Stimulated activated CD4-positive, alpha-beta T cell treated with anti-CD3 and anti-CD28 coated beads, Interleukin-4, amount 100 ng/mL, for 4 hours (primary cell): Measurements from ENCODE around the gene FGR.
"Not testable (repeated sequence)": the region's sequence is repeated elsewhere in the genome, so short reads cannot be mapped to it uniquely, and the experiment has no call there.

Experiments used
- DNase-seq, 2 experiments: peaks; one replicate each; pipeline ENCODE4 v3.0.0-alpha.2; 2020

Gene FGR

DNA sequence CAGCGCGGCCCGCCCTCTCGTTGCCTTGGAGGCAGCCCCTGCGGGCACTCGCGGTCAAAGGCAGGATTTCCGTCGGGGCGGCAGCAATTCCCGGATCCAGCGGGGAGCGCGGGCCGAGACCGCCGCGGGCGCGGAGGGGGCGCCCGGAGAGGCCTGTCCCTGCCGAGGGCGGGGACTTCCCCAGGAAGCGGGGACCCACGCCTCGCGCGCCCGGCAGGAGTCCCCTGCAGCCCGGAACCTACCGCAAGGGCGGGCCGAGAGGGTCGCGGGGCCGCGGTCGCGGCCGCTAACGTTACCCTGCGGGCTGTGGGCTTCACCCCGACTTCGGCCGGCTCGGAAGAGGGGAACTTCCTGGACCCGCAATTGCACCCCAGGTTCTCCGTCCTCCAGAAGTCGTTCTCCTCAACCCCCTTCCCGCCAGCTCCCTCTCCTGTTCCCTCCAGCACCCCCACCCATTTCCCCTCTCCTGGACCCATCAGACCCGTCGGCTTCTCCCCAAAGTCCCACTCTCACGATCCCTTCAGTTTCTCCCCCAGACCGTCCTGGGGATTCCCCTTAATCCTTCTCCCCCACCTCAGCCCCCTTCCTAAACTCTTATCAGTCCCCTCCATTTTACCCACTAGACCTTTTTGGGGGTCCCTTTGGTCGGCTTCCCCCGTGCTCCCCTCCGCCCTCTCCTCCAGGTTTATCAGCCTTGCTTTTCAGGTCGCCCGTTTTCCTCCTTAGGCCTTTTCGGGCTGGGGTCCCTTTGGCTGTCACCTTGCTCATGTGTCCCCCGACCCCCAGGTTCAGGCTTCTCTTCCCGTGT lies 604 bp downstream of the FGR start:
- DNase-seq = peak; percentile 36 to 38

DNA sequence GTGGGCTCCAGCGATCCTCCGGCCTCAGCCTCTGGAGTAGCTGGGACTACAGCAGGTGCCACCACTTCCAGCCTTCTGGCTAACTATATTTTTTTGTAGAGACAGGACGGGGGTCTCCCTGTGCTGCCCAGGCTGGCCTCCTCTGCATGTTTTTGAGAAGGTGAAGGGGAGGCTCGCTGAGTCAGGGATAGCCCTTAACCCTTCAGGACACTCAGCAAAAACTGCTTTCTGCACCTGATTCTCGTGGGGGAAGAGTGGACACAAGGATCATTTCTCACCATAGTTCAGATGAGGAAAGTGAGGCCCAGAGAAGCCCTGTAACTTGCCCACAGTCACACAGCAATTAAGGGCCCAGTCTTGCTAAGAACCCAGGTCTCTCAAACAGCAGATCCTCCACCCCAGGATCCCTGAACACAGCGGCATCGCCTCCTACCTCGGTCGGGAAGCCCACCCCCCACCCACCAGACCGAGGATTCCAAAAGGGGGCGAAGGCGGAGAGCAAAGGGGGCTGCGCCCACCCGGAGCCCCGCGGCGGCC lies 1.3 kb downstream of the FGR start:
- DNase-seq = no peak

DNA sequence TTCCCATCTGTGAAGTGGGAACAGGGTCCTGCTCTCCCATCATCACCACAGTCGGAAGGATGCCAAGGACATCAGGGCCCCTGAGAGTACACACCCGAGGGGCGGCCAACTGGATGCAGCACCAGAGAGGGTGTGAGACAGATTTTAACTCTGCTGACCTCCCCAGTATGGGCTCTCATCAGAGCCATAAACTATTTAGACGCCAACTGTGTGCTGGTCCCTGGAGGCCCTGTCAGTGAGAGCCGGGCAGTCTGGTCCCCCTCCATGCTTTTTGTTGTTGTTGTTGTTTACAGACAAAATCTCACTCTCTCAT lies 1.7 kb downstream of the FGR start:
- DNase-seq = no peak

DNA sequence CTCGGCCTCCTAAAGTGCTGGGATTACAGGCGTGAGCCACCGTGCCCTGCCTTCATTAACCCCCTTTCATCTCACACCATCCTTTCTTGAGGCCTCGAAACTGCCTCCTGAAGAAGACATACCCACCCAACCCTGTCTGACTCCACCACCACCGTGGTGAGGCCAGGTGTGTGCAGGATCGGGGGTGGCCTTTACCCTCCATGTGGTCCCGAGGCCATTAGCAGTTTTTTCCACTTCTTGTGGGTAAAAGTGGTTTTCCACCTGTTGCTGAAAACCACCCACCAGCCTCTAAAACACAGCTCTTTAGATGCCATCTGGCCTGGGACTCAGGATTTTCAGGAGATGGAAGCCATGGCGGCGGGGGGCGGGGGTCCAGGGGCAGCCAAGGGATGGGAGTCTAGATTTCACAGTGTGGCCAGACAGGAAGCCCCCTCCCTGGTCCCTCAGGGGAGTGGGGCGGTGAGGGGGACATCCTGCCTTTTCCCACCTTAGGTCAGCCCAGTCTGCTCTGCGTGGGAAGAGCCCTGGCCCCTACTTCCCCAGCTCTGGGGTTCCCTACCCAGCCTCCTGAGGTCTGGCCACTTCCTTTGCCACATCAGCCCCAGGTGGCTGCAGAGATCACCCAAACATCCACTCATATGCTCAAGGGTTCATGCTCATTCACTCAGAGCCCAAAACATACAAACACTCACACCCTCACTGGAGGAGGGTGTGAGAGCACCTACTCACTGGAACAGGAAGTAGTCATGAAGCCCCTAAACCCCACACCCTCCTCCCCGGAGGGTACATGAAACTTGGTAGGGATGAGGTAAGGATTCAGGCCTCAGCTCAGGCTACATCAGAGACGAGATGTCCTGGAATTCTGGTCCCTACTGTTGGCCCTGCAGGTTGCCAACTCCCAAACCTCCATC lies 2.3 kb downstream of the FGR start:
- peak; percentile 33 to 83 for DNase-seq

DNA sequence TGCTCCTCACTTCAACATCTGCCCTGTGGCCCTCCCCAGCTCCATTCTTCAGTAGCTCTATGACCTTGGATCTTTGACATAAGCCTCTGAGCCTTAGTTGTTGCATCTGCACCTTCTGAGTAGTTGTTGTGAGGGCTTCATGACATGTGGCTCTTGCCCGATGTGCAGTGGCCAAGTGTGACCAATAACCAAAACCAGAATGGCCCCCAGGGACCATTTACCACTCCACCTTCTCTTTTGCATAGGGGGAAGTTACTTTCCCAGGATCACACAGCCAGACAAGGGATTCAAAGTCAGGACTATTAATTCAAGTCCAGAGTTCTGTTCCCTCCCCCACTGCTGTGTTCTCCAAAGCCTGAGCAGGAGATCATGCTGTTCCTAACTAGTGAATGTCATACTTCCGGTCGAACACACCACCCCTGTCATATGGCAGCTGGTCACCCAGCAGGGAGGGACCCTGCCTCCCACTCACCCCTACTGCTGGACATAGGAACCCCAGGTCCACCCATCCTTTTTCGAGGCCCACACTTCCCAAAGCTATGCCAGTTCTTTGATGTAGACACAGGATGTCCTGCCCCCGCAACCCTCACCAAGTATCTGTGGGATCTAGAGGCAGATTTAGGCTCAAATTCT lies 4.0 kb downstream of the FGR start:
- DNase-seq = no peak

DNA sequence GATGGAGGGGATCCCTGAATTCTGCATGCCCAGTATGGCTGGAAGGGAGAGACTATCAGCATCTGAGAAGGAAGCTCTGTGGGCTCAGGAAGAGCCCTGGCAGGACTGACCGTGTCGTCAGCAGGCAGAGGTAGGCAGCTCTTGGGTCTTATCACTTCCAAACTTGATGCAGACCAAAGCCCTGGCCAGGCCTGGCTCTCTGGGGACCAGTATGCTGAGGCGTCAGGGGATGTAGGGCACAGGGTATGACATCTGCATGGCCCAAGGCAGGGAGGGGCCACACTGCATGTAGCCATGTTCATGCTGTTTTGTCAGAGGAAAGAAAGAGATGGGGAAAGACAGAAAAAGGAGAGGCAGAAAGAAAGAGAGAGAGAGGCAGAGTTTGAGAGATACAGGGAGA lies 6.3 kb downstream of the FGR start:
- DNase-seq = no peak

DNA sequence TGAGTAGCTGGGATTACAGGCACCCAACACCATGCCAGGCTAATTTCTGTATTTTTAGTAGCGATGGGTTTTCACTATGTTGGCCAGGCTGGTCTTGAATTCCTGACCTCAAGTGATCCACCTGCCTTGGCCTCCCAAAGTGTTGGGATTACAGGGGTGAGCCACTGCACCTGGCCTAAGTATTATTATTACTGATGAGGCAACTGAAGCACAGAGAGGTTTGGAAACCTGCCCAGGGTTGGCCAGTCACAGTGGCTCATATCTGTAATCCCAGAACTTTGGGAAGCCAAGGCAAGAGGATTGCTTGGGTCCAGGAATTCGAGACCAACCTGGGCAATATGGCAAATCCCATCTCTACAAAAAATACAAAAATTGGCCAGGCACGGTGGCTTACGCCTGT lies 7.3 kb downstream of the FGR start:
- DNase-seq = not testable (repeated sequence)

DNA sequence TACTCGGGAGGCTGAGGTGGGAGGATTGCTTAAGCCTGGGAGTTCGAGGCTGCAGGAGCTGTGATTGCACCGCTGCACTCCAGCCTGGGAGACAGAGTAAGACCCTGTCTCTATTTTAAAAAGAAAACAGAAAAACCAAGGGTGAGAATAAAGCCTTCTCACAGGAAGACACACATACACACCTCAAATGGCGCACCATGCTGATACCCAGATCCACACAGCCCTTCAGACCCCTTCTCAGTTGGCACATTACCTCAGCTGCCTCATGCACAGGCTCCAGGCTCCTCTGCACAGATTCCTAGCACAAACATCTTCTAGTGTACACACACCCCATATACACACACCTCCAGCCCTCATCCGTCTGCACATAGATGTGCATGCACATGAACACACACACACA lies 7.9 kb downstream of the FGR start:
- no peak for DNase-seq

DNA sequence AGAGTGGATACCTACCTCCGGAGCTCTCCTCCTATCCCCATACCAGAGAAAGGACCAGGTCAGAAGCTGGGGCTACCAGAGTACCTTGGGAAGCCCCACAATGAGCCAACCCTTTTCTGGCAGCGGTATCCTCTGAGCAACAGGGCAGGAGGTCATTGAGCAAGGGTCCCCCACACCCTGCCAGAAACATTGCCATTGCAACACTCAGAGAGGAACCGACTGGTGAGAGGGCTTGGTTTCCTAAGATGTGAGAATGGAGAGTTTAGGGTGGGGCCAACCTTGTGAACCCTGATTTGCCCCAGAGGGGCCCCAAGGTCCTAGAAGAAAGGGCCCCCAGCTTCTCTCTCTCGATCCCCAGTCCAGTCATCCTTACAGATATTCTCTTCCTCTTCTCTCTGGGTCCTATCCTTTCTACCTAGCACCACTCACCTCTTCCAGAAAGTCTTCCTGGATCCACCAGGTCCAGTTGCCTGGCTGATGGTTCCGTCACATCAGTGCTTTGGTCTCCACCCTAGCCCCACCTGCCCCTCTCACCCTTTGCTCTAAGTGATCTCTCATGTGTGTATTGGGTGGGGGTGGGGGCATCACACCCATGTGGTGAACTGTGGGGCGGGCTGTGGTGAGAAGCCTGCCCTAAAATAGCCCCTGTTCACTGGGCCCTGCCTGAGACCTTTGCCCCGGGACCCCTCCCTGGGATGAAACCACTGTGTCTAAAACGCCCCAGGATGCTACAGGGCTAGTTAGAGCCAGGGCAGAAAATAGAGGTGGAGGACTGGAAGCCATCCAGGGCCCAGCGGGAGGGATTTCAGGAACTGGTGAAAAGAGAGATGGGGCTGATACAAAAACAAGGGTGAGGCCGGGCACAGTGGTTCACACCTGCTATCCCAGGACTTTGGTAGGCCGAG lies 8.7 kb downstream of the FGR start:
- no peak for DNase-seq

DNA sequence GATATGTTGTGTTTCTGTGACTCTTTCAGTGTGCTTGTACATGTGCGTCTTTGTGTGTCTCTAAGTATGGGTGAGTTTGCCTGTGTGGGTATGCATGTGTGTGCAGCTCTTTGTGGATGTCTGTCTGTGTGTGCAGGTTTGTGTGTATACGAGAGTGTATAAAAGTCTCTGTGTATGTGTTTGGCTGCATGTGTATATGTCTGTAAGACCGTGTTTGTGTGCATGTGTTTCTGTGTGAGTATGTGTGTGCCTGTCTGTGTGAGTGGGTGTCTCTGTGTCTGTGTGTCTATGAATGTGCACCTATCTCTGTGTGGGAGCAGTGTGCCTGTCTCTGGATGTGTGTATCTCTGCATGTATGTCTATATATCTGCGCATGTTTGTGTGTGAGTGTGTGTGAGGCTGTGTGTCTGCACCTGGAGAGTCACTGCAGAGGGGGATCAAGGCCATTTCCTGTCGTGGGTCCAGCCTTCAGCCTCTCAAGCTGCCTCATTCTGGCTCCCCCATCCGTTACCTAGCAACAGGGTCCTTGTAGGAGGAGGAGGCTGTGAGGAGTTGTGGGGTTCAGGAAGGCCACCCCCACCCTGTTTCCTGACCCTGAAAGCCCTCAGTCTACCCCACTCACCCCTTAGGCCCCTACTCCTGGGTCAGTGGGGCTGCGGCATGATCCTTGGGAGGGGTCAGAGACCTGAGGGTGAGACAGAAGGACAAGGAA lies 10.4 kb downstream of the FGR start:
- DNase-seq = no peak

DNA sequence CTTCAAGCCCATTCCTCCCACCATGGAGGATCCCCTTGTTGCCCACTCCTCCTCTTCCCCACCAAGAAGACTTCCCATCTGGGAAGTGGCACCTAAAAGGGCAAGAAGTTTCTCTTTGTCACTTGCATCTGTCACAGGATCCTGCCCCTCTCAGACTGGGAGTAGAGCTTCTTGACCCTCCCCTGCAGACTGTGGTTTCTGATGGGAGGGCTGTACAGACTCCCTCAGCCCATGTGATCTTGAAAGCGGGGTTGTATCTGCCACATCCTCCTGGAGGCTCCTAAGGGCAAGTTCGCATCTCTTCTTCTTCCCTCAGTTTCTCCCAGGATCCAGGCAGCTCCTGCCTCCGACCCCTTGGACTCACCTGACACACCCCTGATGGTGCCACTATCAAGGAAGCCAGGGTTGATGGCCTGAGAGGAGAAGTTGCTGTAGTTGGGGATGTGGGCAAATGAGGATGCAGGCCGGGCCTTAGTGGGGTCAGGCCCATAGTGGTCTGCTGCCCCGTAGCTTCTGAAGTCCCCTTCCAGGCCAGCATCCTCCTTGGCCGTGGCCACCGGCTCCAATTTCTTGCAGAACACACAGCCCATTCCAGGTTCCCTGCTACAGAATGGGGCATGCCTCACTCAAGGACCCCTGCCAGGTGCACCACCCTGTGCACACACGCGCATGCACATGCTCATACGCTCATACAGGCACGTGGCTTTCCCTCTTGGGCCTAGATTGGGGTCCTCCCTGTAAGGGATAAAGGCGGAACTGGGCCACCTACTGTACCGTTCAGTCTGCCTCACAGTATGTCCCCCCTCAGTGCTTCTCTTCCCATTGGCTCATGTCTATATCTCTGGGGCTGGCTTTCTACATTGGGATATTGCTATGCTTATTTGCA lies 11.4 kb downstream of the FGR start:
- no peak for DNase-seq

DNA sequence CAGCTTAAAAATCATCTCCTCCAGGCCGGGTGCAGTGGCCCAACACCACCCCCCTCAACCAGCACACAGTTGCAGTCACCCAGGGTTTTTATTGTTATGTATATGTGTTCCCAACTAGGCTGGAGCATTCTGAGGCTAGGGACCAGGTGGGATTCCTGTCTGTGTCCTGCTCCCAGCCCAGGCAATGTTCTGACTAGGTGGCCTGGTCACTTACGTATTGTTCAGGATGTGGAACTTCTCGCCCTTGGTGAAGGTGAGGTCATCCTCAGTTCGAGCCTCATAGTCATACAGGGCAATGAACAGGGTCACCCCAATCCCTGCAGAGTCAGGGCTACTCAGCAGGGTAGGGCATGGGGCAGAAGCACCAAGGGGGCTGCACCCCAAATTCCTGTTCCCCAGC lies 12.2 kb downstream of the FGR start:
- DNase-seq = no peak

DNA sequence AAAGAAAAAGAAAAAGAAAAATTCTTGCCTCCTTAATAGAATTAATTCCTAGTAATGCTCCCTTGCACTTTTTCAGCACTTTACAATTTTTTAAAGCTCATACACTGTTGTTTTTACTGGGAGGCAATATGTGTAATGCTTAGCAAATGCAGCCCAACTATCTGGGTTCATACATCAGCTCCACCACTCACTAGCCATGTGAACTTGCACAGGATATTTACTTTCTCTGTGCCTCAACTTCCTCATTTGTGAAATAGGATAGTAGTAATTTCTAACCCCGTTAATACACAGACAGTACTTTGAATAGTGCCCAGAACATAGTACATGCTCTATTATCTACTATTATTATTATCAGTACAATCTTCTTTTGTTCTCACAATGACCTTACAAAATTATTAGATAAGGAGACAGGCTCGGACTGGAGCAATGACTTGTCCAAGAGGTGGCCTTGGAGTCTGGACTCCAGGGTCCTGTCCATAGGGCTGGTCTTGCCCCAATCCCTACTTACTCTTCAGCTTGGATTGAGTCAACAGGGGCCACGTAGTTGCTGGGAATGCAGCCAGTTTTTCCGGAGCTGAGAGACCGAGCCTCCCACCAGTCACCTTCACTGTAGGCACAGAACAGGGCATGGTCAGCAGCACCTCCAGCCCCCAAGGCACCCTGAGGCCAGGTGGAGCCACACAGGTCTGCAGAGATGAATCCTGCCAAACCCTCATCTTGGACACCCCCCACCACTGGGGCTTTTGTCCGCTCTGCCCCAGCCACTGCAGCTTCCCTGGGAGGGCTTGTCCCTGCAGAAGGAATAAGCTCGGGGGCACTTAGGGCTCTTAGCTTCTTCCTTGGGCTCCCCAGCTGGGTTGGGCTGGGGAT lies 13.7 kb downstream of the FGR start:
- DNase-seq = no peak

DNA sequence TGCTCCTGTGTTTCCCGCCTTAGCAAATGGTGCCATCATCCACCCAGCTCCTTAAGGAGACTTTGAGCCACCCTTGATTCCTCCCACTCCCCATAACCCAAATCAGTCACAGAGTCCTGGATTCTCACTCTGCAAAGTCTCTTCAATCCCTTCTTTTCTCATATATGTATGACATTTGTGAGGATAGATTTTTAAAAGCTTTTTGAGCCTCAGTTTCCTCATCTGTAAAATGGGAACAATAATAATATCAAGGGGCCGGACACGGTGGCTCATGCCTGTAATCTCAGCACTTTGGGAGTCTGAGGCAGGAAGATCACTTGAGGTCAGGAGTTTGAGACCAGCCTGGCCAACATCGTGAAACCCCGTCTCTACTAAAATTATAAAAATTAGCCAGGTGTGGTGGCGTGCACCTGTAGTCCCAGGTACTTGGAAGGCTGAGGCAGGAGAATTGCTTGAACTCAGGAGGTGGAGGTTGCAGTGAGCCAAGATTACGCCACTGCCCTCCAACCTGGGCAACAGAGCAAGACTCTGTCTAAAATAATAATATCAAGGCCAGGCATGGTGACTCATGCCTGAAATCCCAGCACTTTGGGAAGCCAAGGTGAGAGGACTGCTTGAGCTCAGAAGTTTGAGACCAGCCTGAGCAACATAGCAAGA lies 15.1 kb downstream of the FGR start:
- not testable (repeated sequence) for DNase-seq

DNA sequence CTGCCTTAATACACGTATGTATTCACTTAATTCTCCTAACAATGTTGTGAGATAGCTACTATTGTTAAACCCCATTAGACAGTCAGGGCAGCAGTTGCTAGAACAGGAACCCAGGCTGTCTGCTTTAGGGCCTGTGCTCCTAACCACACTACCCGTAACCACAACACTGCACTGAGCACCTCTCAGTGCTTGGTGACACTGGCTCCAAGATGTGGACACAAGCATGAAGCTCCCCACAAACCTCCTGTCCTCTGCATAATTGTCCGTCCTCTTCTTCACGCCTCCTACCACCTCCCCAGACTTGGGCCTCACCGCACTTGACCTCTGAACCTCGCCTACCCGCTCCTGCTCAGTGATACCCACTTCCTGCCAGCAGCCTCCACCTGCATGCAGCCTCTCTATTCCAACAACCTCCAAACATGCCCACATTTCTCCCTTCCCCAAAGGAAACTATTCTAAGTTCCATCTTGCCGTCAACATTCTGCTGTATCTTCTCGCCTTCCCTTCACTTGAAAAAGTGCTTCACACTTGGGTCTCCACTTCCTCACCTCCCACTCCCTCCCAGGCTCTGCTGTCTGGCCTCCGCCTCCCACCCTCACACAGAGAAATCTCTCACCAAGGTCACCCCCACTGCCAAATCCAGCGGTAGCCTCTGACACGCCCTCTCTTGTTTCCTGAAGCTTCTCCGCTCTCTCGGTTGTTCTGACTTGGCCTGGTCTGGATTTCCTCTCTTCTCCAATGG lies 16.5 kb downstream of the FGR start:
- no peak for DNase-seq

DNA sequence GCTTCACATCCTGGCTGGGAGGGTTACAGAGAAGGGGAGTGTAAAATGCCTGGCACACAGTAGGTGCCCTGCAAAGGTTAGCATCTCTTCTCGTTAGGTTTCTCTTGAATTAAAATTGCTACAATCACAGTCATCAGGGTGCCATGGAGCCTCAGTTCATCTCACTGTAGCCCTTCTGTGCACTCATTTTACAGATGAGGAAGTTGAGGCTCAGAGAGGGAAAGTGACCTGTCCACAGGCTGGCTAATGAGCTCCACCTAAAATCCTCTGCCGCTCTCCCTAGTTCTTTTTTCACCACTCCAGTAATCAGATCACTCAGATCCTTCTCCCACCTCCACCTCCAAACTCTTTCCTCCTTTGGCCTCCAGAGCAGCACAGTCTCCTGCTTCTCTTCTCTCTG lies 17.6 kb downstream of the FGR start:
- no peak for DNase-seq

DNA sequence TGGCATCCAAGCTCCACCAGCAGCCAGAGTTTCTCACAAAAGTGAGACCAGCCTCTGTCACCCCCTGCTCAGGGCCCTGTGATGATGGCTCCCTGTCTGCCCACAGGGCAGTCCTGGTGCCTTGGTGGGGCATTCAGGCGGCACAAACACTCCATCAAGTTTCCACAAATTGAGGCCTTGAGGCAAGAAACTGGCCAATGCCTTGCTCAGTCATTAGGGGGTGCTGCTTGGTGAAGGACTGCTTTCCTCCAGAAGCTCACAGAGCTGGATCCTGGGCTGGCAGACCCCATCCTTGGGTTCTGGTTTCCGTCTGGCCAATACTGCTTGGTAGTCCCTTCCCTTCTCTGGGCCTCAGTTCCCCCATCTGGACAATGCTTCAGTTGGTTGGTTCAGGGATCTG lies 18.5 kb downstream of the FGR start:
- DNase-seq = no peak
